ENCODE measurements around the gene MAPK10.

MAPK10 gene

GRCh38 chr4:86223472-86223871 is 136.4 kb downstream of the MAPK10 start:
- peak; percentile 69 for TF ChIP-seq CTCF (IDR thresholded peaks at IDR 0.05; ENCODE audit: low read depth, low read length)
- H3K4me3 ChIP-seq (ENCODE audit: low read depth, low read length), result no peak overlapping the region

- no peak for TF ChIP-seq CTCF (IDR thresholded peaks at IDR 0.05; ENCODE audit: low read depth, low read length)
- no peak overlapping the region for H3K4me3 ChIP-seq (ENCODE audit: low read depth, low read length)
These were observed 138.9 kb downstream of the MAPK10 start for GRCh38 chr4:86221002-86221401.

GRCh38 chr4:86220121-86220520 is 139.7 kb downstream of the MAPK10 start:
- H3K4me3 ChIP-seq (ENCODE audit: low read depth, low read length), result no peak overlapping the region
- TF ChIP-seq CTCF (IDR thresholded peaks at IDR 0.05; ENCODE audit: low read depth, low read length), result no peak

- TF ChIP-seq CTCF (IDR thresholded peaks at IDR 0.05; ENCODE audit: low read depth, low read length), result no peak
- H3K4me3 ChIP-seq (ENCODE audit: low read depth, low read length), result no peak overlapping the region
These were observed 140.9 kb downstream of the MAPK10 start for GRCh38 chr4:86218746-86219473.

GRCh38 chr4:86203176-86203575 is 156.7 kb downstream of the MAPK10 start:
- TF ChIP-seq CTCF (IDR thresholded peaks at IDR 0.05; ENCODE audit: low read depth, low read length), result no peak
- H3K4me3 ChIP-seq (ENCODE audit: low read depth, low read length), result no peak overlapping the region

- TF ChIP-seq CTCF (IDR thresholded peaks at IDR 0.05; ENCODE audit: low read depth, low read length), result no peak
- H3K4me3 ChIP-seq (ENCODE audit: low read depth, low read length), result no peak overlapping the region
These were observed 174.2 kb downstream of the MAPK10 start for GRCh38 chr4:86185659-86186058.

GRCh38 chr4:86184901-86185285 is 175.0 kb downstream of the MAPK10 start:
- no peak for TF ChIP-seq CTCF (IDR thresholded peaks at IDR 0.05; ENCODE audit: low read depth, low read length)
- no peak overlapping the region for H3K4me3 ChIP-seq (ENCODE audit: low read depth, low read length)
